GM21717 (cell line): Measurements from ENCODE around the gene APOLD1.
"Not testable (repeated sequence)": the region's sequence is repeated elsewhere in the genome, so short reads cannot be mapped to it uniquely, and the experiment has no call there.

Experiments used
- ATAC-seq: cut with Tn5 transposase; IDR thresholded peaks from one replicate; pipeline ENCODE4 v1.9.1; 2021; ENCODE audit warnings: mild to moderate bottlenecking, moderate library complexity; ENCODE audit not compliant: unreplicated experiment

The APOLD1 gene

GRCh38 chr12:12784911-12785814 lies at the start of gene APOLD1:
Gene APOLD1, plus strand, starts transcription at chr12:12785659. Its CDS starts 33 bp downstream, at chr12:12785692.
- ATAC-seq = no peak

- peak; percentile 57 for ATAC-seq
These were observed 48.4 kb upstream of the APOLD1 start for GRCh38 chr12:12736759-12737676.

- not testable (repeated sequence) for ATAC-seq
These were observed 47.3 kb upstream of the APOLD1 start for GRCh38 chr12:12738152-12738551.

GRCh38 chr12:12741660-12742059 lies 43.8 kb upstream of the APOLD1 start:
- ATAC-seq = no peak

- no peak for ATAC-seq
These were observed 40.7 kb upstream of the APOLD1 start for GRCh38 chr12:12744546-12745305.

GRCh38 chr12:12745576-12746211 lies 39.8 kb upstream of the APOLD1 start:
- no peak for ATAC-seq

GRCh38 chr12:12747278-12747677 lies 38.2 kb upstream of the APOLD1 start:
- ATAC-seq = no peak

- ATAC-seq = no peak
These were observed 37.4 kb upstream of the APOLD1 start for GRCh38 chr12:12748044-12748443.

GRCh38 chr12:12749433-12749832 lies 36.0 kb upstream of the APOLD1 start:
- no peak for ATAC-seq

GRCh38 chr12:12755923-12756322 lies 29.5 kb upstream of the APOLD1 start:
- no peak for ATAC-seq

- ATAC-seq = no peak
These were observed 28.3 kb upstream of the APOLD1 start for GRCh38 chr12:12757121-12757520.

GRCh38 chr12:12759234-12759915 lies 26.1 kb upstream of the APOLD1 start:
- no peak for ATAC-seq

GRCh38 chr12:12764824-12765223 lies 20.6 kb upstream of the APOLD1 start:
- ATAC-seq = no peak

GRCh38 chr12:12770262-12770661 lies 15.2 kb upstream of the APOLD1 start:
- ATAC-seq = no peak

- no peak for ATAC-seq
These were observed 10.7 kb upstream of the APOLD1 start for GRCh38 chr12:12774791-12775190.

GRCh38 chr12:12776261-12776660 lies 9.2 kb upstream of the APOLD1 start:
- ATAC-seq = no peak

GRCh38 chr12:12777092-12777491 lies 8.4 kb upstream of the APOLD1 start:
- ATAC-seq = no peak

GRCh38 chr12:12779007-12779406 lies 6.5 kb upstream of the APOLD1 start:
- ATAC-seq = no peak

GRCh38 chr12:12779529-12779928 lies 5.9 kb upstream of the APOLD1 start:
- no peak for ATAC-seq

- ATAC-seq = no peak
These were observed 1.3 kb upstream of the APOLD1 start for GRCh38 chr12:12784116-12784515.
